ENCODE data around the gene FBXO15. TPM values are rescaled to one million over a fixed set of nuclear protein-coding genes. Genes with fewer than 3 reads are reported as not detected.
A peak's percentile ranks its signal among the peaks of the same experiment; 100 is the strongest.

Gene FBXO15
- total RNA-seq, 1 donor from 2014 or later: 4.1 TPM

DNA sequence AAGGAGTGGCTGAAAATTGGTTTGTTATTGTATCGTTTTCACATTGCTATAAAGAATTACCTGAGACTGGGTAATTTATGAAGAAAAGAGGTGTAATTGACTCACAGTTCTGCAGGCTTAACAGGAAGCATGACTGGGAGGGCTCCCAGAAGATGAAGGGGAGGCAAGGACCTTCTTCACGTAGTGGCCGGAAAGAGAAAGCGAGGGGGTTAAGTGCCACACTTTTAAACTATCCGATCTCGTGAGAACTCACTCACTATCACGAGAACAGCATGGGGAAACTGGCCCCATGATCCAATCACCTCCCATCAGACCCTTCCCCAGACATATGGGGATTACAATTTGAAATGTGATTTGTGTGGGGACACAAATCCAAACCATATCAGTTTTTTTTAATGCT is 81.6 kb downstream of the FBXO15 start:
- no peak for FAIRE-seq

DNA sequence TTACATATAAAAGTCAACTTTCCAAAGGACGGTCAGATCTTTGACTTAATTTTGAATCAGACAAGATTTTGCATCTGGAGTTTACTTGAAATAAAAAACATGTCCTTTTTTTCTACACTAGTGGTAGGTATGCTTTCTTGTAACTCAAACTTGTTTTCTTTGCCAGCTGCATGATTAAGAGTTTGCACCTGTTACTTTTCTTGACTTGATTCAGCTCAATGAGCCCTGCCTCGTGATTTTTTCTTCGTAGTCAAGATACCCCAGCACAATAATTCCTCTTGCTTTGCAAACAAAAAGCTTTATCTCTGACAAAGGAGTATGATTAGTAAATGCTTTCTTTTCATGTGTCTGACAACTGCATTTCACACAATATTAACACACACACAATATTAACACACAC is 82.3 kb downstream of the FBXO15 start:
- DNase-seq (ENCODE audit: low spot score in 2 of 2) (no peak), FAIRE-seq (no peak)

More for the DNA sequence above, 81.6 kb downstream of the FBXO15 start:
- no peak for DNase-seq (ENCODE audit: low spot score in 2 of 2)

DNA sequence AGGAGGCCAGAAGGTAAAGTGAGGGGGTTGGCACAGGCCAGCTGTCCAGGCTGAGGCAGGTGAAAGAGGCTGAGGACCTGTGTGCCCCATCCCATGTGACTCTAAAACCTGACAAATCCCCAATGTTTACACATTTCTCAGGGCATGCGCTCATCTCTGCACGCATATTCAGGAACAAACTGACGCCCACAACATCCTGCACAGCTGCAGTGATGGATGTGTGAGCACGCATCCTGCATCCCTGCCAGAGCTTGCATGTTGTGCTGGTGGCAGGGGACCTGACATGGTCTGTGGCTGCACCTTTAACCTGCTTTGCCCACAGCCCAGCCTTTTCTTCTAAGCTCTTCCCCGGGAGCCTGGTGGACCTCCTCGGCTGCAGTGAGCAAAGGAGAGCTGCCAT is 83.1 kb downstream of the FBXO15 start:
- DNase-seq (ENCODE audit: low spot score in 2 of 2) (no peak), FAIRE-seq (no peak)

DNA sequence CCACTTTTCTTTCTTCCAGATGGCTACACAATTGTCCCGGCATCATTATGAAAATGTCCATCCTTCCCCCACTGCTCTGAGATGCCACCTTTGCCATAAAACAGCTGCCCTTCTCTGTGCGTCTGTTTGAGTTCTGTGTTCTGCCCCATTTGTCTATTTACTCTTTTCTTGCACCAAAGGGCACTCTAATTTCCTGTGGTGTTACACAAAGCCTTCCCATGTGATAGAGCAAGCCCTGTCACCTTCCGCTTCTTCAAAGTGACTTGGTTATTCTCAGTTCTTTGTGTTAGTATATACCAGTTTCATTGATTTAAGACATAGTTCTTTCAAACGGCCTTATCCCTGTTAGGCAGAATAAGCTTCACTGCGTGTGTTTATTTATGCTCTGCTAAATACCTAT is 84.1 kb downstream of the FBXO15 start:
- FAIRE-seq: no peak

DNA sequence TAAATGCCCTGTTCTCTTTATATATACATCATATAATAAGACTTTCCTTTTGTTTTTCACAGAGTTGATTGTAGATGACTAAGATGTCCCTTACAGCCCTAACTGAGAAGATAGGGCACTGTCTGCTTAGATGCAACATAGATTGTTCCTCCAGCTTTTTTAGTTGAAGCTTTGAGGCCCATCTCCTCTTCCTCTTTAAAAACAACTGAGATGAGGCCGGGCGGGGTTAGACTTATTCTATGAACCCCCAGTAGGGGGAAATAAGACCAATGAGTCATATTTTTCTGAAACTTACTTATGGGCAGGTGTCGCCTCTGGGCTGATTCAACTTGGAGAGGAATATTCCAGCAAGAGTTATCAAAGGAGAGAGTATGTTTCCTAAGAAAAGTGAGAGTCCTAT is 84.6 kb downstream of the FBXO15 start:
- DNase-seq (ENCODE audit: low spot score in 2 of 2): no peak
- FAIRE-seq: no peak

More for the DNA sequence above, 84.1 kb downstream of the FBXO15 start:
- DNase-seq (ENCODE audit: low spot score in 2 of 2): no peak

DNA sequence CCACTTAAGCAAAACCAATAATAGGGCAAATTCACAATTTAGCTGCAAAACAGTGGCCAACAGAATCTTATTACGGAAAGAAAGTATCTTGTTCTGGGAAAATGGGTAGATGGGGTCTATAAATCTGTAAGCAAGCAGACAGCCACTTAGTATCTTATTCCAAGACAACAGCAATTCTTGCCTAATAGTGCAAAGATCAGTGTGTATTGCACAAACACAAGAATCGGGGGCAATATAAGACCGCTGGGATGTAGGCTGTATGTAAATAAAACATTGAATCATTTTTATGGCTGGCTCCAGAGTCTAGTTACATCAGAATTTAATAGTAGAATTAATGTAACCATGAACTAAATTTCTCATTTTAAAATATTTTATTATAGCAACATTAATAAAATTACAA is 85.6 kb downstream of the FBXO15 start:
- DNase-seq (ENCODE audit: low spot score in 2 of 2) (no peak), FAIRE-seq (no peak)

DNA sequence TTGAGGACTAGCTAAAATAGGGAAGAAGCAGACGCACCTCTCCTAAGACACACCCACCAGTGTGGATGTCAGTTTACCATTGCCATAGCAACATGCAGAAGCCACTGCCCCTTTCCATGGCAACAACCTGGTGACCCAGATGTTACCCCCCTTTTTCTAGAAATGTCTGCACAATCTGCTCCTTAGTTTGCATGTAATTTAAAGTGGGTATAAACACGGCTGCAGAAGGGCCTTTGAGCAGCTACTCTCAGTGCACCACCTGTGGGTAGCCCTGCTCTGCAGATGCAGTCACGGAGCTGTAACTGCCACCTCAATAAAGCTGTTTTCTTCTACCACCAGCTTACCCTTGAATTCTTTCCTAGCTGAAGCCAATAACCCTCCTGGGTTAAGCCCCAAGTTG is 87.1 kb downstream of the FBXO15 start:
- DNase-seq (ENCODE audit: low spot score in 2 of 2): no peak

DNA sequence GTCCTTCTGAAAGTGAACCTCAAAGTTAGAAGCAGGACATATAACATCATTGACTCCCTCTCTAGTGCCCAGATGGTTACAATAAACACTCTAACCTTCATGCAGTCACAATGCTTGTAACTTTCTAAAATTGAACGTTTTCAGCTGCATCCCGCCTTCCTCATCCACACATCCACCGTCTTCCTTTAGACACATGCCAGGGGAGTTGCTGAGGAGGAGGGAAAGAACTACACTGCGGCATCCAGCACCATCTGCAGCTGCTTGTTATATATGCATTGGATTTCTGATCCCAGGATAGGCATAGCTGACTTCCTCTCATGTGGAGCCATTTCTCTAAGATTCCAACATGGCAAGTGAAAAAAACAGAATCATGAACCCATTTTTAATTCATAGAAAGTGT is 96.8 kb downstream of the FBXO15 start:
- peak in 1 of 2 donors; percentile 10 for DNase-seq (ENCODE audit: low spot score in 2 of 2)
- no peak for FAIRE-seq

More for the DNA sequence above, 87.1 kb downstream of the FBXO15 start:
- FAIRE-seq: no peak

DNA sequence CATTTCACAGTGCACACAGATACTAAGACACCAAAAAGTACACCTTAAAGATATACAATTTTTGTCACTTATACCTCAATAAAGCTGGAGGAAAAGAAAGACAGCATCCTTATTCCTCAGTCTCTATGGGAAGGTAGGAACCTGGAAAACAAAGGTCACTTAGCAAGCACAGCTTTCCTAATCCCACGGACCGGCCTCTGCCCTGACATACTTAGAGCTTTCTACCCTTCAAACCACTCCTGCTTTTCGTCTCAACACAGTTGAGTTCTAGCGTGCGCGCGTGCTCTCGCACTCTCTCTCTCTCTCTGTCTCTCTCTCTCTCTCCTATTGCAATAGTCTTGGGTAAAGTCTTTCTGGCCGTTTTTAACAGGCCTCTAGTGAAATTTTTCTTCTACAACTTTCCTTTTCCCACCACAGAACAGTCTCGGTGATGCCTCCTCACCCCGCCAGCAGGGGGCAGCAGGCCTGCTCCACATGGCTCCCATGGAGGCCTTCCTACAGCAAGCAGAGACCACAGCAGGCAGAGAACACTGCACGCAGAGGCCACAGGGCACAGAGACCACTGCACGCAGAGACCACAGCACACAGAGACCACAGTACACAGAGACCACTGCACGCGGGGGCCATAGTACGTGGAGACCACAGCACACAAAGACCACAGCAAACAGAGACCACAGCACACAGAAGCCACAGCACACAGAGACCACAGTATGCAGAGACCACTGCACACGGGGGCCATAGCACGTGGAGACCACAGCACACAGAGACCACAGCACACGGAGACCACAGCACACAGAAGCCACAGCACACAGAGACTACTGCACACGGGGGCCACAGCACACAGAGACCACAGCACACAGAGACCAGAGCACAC is 106.9 kb downstream of the FBXO15 start:
- DNase-seq (ENCODE audit: low spot score in 2 of 2): no peak
- FAIRE-seq: no peak

DNA sequence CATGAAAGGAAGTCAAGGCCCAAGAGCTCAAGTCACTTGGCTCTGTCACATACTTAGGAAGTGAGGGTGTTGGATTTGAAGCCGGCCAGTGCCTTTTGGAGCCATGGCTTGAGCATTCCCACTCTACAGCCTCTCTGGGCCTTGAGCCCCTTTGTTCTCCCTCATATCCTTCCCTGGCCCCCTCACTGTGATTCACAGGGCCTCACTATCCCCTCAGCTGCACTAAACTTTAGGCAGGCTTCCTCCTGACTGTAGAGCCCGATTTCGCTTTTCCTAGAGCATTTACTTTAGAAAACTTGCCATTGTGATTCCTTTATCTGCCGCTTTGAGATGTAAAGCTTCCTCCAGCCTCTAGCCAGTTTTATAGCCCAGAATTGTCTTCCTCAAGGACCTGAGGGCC is 107.6 kb downstream of the FBXO15 start:
- DNase-seq (ENCODE audit: low spot score in 2 of 2) (no peak), FAIRE-seq (no peak)

DNA sequence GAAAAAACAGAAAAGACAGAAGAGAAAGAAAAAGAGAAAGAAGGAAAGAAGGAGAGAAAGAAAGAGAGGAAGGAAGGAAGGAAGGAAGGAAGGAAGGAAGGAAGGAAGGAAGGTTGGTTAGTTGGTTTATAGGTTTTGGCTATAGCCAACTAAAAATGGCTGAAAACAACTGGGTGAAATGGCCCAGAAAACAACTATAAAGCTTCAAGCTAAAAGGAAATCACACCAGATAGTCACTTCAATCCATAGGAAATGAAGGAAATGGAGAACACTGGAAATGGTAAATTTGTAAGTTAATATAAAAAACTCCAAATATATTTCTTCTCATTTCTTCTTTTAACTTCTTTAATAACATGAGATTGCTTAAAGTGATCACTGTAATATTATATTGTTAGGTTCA is 118.5 kb downstream of the FBXO15 start:
- FAIRE-seq (no peak), DNase-seq (ENCODE audit: low spot score in 2 of 2) (no peak)

Other genes starting within 250 kb of the FBXO15 start
- 36.3 TPM for gene TIMM21, start 689 bp upstream of the FBXO15 start, total RNA-seq
- gene CYB5A, start 144.1 kb upstream of the FBXO15 start, total RNA-seq: 9.0 TPM
- not detected for gene C18orf63, start 168.0 kb upstream of the FBXO15 start, total RNA-seq